ENCODE data around the gene GUK1.

GUK1 gene

GRCh38 chr1:228136901-228137300, 3.2 kb upstream of the GUK1 start:
- no peak for DNase-seq

- no peak for DNase-seq
Observed at GRCh38 chr1:228139406-228139930, 611 bp upstream of the GUK1 start.

- no peak for DNase-seq
Observed at GRCh38 chr1:228140724-228141225, 696 bp downstream of the GUK1 start.

- DNase-seq, result peak; percentile 65
Observed at GRCh38 chr1:228141226-228142044, 1.4 kb downstream of the GUK1 start.

- DNase-seq, result no peak
Observed at GRCh38 chr1:228142155-228142691, 2.1 kb downstream of the GUK1 start.

GRCh38 chr1:228142701-228143136, 2.6 kb downstream of the GUK1 start:
- DNase-seq, result no peak

- DNase-seq, result no peak
Observed at GRCh38 chr1:228143480-228144192, 3.6 kb downstream of the GUK1 start.

GRCh38 chr1:228144193-228144992, 4.3 kb downstream of the GUK1 start:
- DNase-seq, result no peak

GRCh38 chr1:228144993-228145343, 4.9 kb downstream of the GUK1 start:
- no peak for DNase-seq

- no peak for DNase-seq
Observed at GRCh38 chr1:228145463-228146416, 5.7 kb downstream of the GUK1 start.

GRCh38 chr1:228146417-228147150, 6.5 kb downstream of the GUK1 start:
- DNase-seq, result no peak

GRCh38 chr1:228147151-228147693, 7.1 kb downstream of the GUK1 start:
- no peak for DNase-seq

- DNase-seq, result no peak
Observed at GRCh38 chr1:228147768-228148167, 7.7 kb downstream of the GUK1 start.

- DNase-seq, result no peak
Observed at GRCh38 chr1:228148196-228148861, 8.2 kb downstream of the GUK1 start.

GRCh38 chr1:228148935-228149405, 8.9 kb downstream of the GUK1 start:
- no peak for DNase-seq

- no peak for DNase-seq
Observed at GRCh38 chr1:228149406-228150119, 9.5 kb downstream of the GUK1 start, which contains the start of gene GJC2. Gene GJC2, plus strand, starts transcription at chr1:228149930. Its CDS starts 7,829 bp downstream, at chr1:228157759.

- DNase-seq, result no peak
Observed at GRCh38 chr1:228150120-228150460, 10.0 kb downstream of the GUK1 start.

- DNase-seq, result no peak
Observed at GRCh38 chr1:228150461-228151179, 10.5 kb downstream of the GUK1 start.

Measured in DMS79 treated with DMSO at 0.1 percent for 48 hours (cell line).